GM21825 (cell line): ENCODE measurements around the gene GINM1.

Experiments
- ATAC-seq: cut with Tn5 transposase; IDR thresholded peaks from one replicate; pipeline ENCODE4 v1.9.1; 2021; ENCODE audit warnings: mild to moderate bottlenecking, moderate library complexity; ENCODE audit not compliant: unreplicated experiment

GINM1 gene, protein sequence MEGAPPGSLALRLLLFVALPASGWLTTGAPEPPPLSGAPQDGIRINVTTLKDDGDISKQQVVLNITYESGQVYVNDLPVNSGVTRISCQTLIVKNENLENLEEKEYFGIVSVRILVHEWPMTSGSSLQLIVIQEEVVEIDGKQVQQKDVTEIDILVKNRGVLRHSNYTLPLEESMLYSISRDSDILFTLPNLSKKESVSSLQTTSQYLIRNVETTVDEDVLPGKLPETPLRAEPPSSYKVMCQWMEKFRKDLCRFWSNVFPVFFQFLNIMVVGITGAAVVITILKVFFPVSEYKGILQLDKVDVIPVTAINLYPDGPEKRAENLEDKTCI

GRCh38 chr6:149565527-149566409, at the start of gene GINM1:
Gene GINM1, plus strand, starts transcription at chr6:149566375. Its CDS starts 40 bp downstream, at chr6:149566415.
- peak; percentile 77 for ATAC-seq

- no peak for ATAC-seq
Observed at GRCh38 chr6:149529650-149530049, 36.5 kb upstream of the GINM1 start.

DNA sequence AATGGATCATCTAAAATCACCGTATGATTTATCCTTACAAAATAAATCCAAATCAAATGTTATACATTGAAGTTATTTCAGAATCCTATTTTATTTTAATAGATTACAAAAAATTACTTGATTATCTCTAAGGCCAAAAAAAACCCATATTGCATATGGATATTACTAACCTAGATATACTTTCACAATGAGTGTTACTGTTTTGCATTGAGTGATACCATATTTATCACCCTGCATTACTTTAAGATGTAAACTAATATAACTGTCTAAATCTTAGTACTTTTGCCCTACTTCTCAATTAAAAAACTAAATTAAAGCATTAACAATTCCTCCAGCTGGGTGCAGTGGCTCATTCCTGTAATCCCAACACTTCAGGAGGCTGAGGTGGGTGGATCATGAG, 31.4 kb upstream of the GINM1 start:
- ATAC-seq, result no peak

DNA sequence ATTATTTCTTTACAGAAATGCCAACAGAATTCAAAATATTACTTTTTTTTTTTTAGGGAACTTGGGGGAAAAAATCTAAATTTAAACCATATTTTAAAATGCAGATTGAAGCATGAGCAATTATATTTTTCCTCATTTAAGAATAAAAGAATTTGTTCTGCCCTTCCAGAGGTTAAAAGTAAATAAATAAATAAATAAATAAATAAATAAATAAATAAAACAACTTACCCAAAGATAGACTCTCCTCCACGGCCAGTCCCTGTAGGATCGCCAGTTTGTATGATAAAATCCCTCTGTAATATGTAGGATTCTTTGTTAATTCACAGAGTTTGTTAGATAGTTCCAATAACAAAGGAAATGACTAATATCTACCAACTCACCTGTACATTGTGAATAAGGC, 25.0 kb upstream of the GINM1 start:
- ATAC-seq, result no peak

DNA sequence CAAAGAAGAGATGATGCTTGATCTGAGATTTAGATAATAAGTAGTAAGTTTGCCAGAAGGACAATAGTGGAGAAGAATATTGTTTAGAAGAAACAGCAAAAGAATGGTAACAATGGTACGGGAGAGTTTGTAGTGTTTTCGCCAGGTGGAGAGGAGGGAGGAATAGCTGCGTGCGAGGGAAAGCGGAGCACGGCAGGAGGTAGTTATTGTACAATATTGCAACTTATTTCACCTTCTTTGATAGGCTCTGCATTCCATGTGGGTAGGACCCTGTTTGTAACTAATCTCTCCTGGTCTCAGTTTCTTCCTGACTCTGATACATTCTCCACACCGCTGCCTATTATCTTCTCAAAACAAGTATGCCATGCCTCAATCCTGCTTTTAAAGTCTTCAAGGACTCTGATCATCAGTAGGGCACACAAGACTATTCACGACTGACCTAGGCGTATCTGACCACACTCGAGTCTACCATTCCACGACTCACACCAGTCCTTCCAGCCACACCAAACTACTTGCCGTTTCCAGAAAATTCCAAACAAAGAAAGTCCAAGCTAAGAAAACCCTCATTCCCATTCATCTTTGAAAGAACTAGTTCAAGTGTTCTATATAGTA, 21.4 kb upstream of the GINM1 start:
- ATAC-seq, result no peak

GRCh38 chr6:149545258-149545753, 20.9 kb upstream of the GINM1 start:
- peak; percentile 24 for ATAC-seq

DNA sequence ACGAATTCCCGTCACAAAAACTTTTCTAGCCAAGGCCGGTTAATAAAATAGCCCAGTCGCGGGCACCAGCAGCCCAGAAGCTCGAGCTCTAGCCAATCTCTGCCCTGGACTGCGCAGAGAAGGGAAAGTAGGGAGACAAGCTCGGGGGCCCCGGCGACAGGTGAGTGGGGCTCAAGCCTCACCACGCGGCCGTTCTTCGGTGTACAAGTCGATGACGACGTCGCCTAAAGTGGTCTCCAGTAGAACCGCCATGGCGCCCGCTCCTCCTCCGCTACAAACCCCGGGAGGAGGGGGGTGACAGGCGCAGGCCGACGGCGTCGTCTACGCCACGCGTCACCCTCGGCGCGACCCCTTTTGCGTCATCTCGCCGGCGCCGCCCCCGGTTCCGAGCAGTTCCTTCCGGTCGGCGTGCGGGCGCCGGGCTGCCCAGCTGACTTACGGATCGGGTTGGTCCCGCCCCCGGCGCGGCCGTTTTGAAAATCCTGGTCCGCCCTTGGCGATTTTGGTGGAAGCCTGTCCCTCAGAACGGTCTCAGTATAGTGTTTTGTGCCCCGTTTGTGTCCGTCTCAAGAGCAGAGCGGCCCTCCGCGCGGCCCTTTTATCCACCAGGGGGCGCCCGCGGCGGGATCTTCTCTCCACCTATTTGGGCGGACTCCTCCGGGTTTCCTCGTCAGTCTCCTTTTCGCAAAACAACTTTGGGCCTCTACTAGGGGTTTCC, 20.3 kb upstream of the GINM1 start, which contains the start of gene PPIL4:
TSS of gene PPIL4 (minus strand) at position 290 of the 718 bp plus-strand sequence. CDS start at position 252, 38 bp downstream.
- peak; percentile 90 for ATAC-seq

- no peak for ATAC-seq
Observed at GRCh38 chr6:149551920-149552319, 14.3 kb upstream of the GINM1 start.

DNA sequence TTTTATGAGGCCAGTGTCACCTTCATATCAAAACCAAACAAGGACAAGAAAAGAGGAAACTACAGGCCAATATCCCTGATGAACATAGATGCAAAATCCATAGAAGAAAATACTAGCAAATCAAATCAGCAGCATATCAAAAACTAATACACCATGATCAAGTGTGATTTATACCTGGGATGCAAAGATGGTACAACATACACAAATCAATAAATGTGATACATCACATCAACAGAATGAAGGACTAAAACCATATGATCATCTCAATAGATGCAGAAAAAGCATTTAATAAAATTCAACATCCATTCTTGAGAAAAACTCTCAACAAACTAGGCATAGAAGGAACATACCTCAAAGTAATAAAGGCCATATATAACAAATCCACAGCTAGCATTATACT, 8.1 kb upstream of the GINM1 start:
- ATAC-seq, result no peak

- ATAC-seq, result no peak
Observed at GRCh38 chr6:149559389-149559788, 6.8 kb upstream of the GINM1 start.

- no peak for ATAC-seq
Observed at GRCh38 chr6:149560736-149561135, 5.4 kb upstream of the GINM1 start.

DNA sequence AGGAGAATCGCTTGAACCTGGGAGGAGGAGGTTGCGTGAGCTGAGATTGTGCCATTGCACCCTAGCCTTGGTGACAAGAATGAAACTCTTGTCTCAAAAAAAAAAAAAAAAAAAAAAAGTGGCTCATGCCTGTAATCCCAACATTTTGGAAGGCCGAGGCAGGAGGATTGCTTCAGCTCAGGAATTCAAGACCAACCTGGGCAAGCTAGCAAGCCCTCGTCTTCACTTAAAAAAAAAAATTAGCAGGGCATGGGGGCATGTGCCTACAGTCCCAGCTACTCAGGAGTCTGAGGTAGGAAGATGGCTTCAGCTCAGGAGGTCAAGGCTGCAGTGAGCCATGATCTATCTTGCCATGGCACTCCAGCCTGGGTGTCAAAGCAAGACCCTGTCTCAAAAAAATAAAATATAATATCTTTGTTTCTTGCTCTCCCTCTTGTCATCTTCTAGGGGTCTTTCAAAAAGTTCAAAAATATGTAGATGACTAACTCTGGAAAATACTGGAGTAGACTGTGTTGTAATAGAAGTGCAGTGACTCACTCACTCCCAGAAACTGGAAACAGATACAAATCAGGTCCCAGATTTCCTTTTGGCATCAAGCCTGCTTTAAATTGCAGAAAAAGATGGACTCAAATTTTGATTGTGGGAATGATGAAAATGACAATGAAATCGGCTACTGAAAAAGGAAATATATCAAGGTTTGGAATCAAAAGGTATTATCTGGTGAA, 2.8 kb upstream of the GINM1 start:
- ATAC-seq, result no peak

DNA sequence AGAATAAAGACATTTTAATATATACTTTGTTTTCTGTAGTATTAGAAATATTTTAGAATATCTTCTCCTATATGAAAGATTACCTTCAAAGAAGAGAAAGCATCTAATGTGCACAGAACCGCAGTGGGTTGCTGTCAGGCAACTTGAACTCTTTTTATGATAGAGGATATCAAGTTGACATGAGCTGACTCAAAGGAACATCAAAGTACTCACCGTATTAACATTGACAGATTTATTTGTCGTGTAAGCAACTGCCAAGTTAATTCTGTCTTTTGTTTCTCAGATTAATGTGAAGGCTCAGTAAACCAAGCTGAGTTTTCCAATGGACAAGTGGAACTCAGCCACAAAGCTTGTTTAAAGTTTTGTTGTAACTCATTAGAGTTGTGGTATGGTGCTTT, 2.2 kb upstream of the GINM1 start:
- no peak for ATAC-seq

- ATAC-seq, result peak; percentile 25
Observed at GRCh38 chr6:149566410-149567193, 427 bp downstream of the GINM1 start.

GRCh38 chr6:149567194-149567586, 1.0 kb downstream of the GINM1 start:
- ATAC-seq, result no peak

DNA sequence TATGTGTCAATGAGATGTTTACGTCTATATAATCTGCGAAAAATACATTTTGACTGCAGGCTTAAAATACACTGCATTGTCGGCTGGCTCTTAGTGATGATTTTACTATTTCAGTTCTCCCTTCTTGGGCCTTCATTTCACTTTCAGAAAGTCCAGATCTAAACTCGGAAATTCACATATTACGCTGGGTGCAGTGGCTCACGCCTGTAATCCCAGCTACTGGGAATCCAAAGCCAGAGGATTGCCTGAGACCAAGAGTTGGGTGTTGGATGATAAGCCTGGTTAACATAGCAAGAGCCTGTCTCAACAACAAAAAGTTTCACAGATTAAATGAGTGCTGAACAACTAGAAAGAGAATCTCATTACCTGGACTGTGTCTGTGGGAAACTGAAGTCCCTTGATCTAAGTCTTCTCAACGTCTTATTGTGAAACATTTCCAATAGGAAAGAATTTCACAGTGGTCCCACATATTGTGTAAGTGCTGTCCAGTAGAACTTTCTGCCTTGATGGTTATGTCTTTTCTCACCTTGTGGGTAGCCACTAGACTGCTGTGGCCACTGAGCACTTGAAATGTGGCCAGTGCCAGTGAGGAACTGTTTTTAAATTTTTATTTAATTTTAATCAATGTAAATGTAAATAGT, 1.9 kb downstream of the GINM1 start:
- no peak for ATAC-seq

DNA sequence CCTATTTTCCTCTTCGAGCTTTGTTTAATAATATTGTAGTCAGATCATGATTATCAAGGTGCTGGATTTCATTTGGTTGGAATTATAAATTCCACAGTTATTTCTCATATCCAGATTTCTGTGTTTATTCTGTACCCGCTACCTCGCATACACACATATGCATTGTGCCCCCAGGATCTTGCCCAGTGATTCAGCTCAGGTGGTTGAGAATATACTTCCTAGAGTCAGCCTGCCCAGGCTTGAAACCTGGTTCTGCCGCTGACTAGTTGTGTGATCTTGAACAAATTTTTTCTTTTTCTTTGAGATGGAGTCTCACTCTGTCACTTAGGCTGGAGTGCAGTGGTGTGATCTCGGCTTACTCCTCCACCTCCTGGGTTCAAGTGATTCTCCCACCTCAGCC, 14.7 kb downstream of the GINM1 start:
- ATAC-seq, result no peak

DNA sequence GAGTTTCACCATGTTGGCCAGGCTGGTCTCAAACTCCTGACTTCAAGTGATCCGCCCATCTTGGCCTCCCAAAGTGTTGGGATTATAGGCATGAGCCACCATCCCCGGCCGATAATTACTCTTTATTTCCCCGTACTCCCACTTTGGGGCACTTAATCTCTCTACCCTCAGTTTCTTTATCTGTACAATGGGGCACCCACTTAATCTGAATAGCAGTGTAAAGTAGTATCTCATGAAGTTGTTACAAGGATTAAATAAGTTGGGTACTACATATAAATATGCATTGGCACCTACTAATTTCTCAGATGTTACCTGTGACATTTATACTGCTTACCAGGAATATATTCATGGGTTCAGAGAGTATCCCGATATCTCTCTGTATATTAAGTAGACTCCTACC, 15.2 kb downstream of the GINM1 start:
- ATAC-seq, result no peak

DNA sequence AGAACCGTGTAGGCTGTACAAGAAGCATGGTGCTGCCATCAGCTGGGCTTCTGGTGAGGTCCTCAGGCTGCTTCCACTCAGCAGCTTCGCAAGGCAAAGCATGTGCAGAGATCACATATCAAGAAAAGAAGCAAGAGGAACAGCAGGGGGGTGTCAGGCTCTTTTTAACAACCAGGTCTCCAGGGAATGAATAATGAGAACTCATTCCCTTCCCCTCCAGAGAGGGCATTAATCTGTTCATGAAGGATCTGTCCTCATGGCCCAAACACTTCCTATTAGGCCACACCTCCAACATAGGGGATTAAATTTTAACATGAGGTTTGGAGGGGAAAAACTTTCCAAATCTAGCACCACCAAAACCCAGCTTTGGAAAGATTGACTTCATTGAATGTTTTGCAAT, 20.0 kb downstream of the GINM1 start:
- ATAC-seq, result no peak
